IPS DF 4.7 (cell line): Measurements from ENCODE around the gene CADM2.

Source experiments
- DNase-seq: peaks from one replicate; pipeline ENCODE4 v3.0.0-alpha.2; 2013; ENCODE audit warnings: low spot score; ENCODE audit errors: extremely low read depth

CADM2 gene

GRCh38 chr3:86104154-86104553, 1145.4 kb downstream of the CADM2 start:
- DNase-seq = no peak

- no peak for DNase-seq
Observed at GRCh38 chr3:86109434-86109833, 1150.6 kb downstream of the CADM2 start.
